MM.1S (cell line): Measurements from ENCODE around the gene SEPSECS.

Experiments used
- DNase-seq: peaks from one replicate; pipeline ENCODE4 v3.0.0-alpha.2; 2015
- H2AFZ ChIP-seq: fragments of 300-600 bp; sonication (generic); 2 replicates; pipeline ENCODE4 v1.6.0; 2016; ENCODE audit warnings: antibody characterized with exemption, low read length
- H3F3A ChIP-seq: fragments of 300-600 bp; sonication (generic); 2 replicates; pipeline ENCODE4 v1.6.1; 2016; ENCODE audit warnings: mild to moderate bottlenecking, antibody characterized with exemption, low read length, moderate library complexity, mixed read lengths; ENCODE audit not compliant: insufficient read depth
- H3K27ac ChIP-seq: fragments of 300-600 bp; sonication (generic); 2 replicates; pipeline ENCODE4 v1.5.1; 2016; ENCODE audit warnings: mild to moderate bottlenecking, low read length
- H3K27me3 ChIP-seq: fragments of 300-600 bp; sonication (generic); replicated peaks from 2 replicates; pipeline ENCODE4 v1.6.0; 2016; ENCODE audit warnings: low read length; ENCODE audit not compliant: insufficient read depth
- H3K36me3 ChIP-seq: fragments of 300-600 bp; sonication (generic); replicated peaks from 2 replicates; pipeline ENCODE4 v1.6.1; 2016; ENCODE audit warnings: mild to moderate bottlenecking, low read length, mixed read lengths; ENCODE audit not compliant: insufficient read depth
- H3K4me1 ChIP-seq: fragments of 300-600 bp; sonication (generic); 2 replicates; pipeline ENCODE4 v1.6.1; 2016; ENCODE audit warnings: low read length, mixed read lengths
- H3K4me2 ChIP-seq: fragments of 300-600 bp; sonication (generic); 2 replicates; pipeline ENCODE4 v1.6.0; 2016; ENCODE audit warnings: low read depth, low read length
- H3K4me3 ChIP-seq: fragments of 300-600 bp; sonication (generic); 2 replicates; pipeline ENCODE4 v1.5.1; 2016; ENCODE audit warnings: low read length, mixed read lengths
- H3K79me2 ChIP-seq: fragments of 300-600 bp; sonication (generic); 2 replicates; pipeline ENCODE4 v1.6.1; 2016; ENCODE audit warnings: mixed run types, low read length, mixed read lengths
- H3K9ac ChIP-seq: fragments of 300-600 bp; sonication (generic); 2 replicates; pipeline ENCODE4 v1.6.1; 2016; ENCODE audit warnings: low read length, mixed read lengths
- H3K9me2 ChIP-seq: fragments of 300-600 bp; sonication (generic); replicated peaks from 2 replicates; pipeline ENCODE4 v1.6.1; 2016; ENCODE audit warnings: mild to moderate bottlenecking, low read length, mixed read lengths; ENCODE audit not compliant: insufficient read depth
- H3K9me3 ChIP-seq: fragments of 300-600 bp; sonication (generic); replicated peaks from 2 replicates; pipeline ENCODE4 v1.6.1; 2016; ENCODE audit warnings: mild to moderate bottlenecking, low read length, mixed read lengths; ENCODE audit not compliant: insufficient read depth
- H4K20me1 ChIP-seq: fragments of 300-600 bp; sonication (generic); 2 replicates; pipeline ENCODE4 v1.6.1; 2016; ENCODE audit warnings: mild to moderate bottlenecking, low read length, moderate library complexity, mixed read lengths; ENCODE audit not compliant: insufficient read depth
- CTCF ChIP-seq: fragments of 300-600 bp; sonication (generic); IDR thresholded peaks from 2 replicates; pipeline ENCODE4 v1.5.1; 2016; ENCODE audit warnings: antibody characterized with exemption, low read length, mixed read lengths
- EZH2 ChIP-seq: fragments of 300-600 bp; sonication (generic); optimal IDR thresholded peaks from 2 replicates; pipeline ENCODE3; 2017; ENCODE audit warnings: low read depth, mild to moderate bottlenecking, antibody characterized with exemption, low read length, mixed read lengths
- EZH2phosphoT487 ChIP-seq: fragments of 300-600 bp; sonication (generic); IDR thresholded peaks from 2 replicates; pipeline ENCODE4 v1.6.1; 2018; ENCODE audit warnings: antibody characterized with exemption, low read length

The SEPSECS gene

GRCh38 chr4:25198713-25199112 is 38.5 kb upstream of the SEPSECS start:
- H3K9me2 ChIP-seq = no peaks in the 10 kb centered on the region

GRCh38 chr4:25190407-25190806 is 30.2 kb upstream of the SEPSECS start:
- no peak overlapping the region for H3K4me2 ChIP-seq
- H2AFZ ChIP-seq = no peak overlapping the region
- H3K79me2 ChIP-seq = no peaks in the 10 kb centered on the region
- no peaks in the 10 kb centered on the region for H3F3A ChIP-seq
- no peaks in the 10 kb centered on the region for H3K36me3 ChIP-seq
- no peak overlapping the region for H3K9ac ChIP-seq
- no peaks in the 10 kb centered on the region for H3K4me1 ChIP-seq
- H3K9me3 ChIP-seq = no peaks in the 10 kb centered on the region
- no peak overlapping the region for H3K27ac ChIP-seq
- DNase-seq = no peak
- no peaks in the 10 kb centered on the region for H3K9me2 ChIP-seq
- H4K20me1 ChIP-seq = no peaks in the 10 kb centered on the region
- no peak for TF ChIP-seq EZH2phosphoT487
- no peak for TF ChIP-seq EZH2
- TF ChIP-seq CTCF = no peak
- H3K27me3 ChIP-seq = no peaks in the 10 kb centered on the region
- no peak overlapping the region for H3K4me3 ChIP-seq

More at GRCh38 chr4:25198713-25199112, 38.5 kb upstream of the SEPSECS start:
- TF ChIP-seq EZH2phosphoT487 (no peak), CTCF (no peak), EZH2 (no peak)
- Histone ChIP-seq H3K27me3 (no peaks in the 10 kb centered on the region), H3K9ac (no peak overlapping the region), H3K4me3 (no peak overlapping the region), H4K20me1 (no peaks in the 10 kb centered on the region), H3K36me3 (no peaks in the 10 kb centered on the region), H3F3A (no peaks in the 10 kb centered on the region), H3K4me1 (no peaks in the 10 kb centered on the region), H2AFZ (no peak overlapping the region), H3K27ac (no peak overlapping the region), H3K9me3 (no peaks in the 10 kb centered on the region), H3K4me2 (no peak overlapping the region), H3K79me2 (no peaks in the 10 kb centered on the region)
- DNase-seq = no peak

GRCh38 chr4:25184056-25184455 is 23.8 kb upstream of the SEPSECS start:
- Histone ChIP-seq H3K27me3 (no peaks in the 10 kb centered on the region), H3K79me2 (no peaks in the 10 kb centered on the region), H3K27ac (no peak overlapping the region), H3F3A (no peaks in the 10 kb centered on the region), H4K20me1 (no peaks in the 10 kb centered on the region), H3K36me3 (no peaks in the 10 kb centered on the region), H2AFZ (no peak overlapping the region), H3K4me2 (no peak overlapping the region), H3K4me1 (no peaks in the 10 kb centered on the region), H3K9ac (no peak overlapping the region), H3K4me3 (no peak overlapping the region), H3K9me2 (no peaks in the 10 kb centered on the region), H3K9me3 (no peaks in the 10 kb centered on the region)
- no peak for TF ChIP-seq EZH2phosphoT487
- no peak for TF ChIP-seq CTCF
- no peak for TF ChIP-seq EZH2
- DNase-seq = no peak
